Ovary (tissue), 3 donors: ENCODE data around the gene RCL1.

Experiments
- POLR2A ChIP-seq: fragments of 450-650 bp; IDR thresholded peaks from one replicate; pipeline ENCODE4 v1.6.1; 2017; ENCODE audit warnings: antibody characterized with exemption, mild to moderate bottlenecking, moderate library complexity
- TF ChIP-seq, protein P1 (sequence below), 3 donors: fragments of 450-650 bp in 2 of 3; fragments of 200-600 bp in 1 of 3; IDR thresholded peaks; one replicate each; pipeline versions ENCODE4 v1.5.1 to v1.8.0; 2016 to 2022; ENCODE audit warnings: antibody characterized with exemption in 3 of 3, mild to moderate bottlenecking in 1 of 3
- donor health status: DM: no; HTN: no; CAD: no.

DNA sequence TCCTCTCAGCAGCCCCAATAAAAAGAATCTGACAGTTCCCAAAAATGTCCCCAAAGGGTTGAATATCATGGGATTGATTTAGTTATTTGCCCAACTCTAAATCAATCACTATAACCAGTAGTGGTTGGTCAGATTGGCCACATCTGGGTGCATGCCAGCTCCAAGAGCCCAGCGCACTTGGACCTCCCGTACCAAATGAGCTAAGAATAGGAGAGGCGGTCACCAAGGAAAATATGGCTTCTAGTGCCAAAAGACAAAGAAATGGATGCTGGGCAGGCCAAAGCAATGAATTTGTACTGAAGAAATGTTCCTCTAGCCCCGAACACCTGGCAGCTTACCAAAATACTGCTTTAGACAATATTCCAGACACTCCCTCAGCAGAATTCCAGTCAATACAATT, 80.3 kb downstream of the RCL1 start:
- TF ChIP-seq, protein P1, sequence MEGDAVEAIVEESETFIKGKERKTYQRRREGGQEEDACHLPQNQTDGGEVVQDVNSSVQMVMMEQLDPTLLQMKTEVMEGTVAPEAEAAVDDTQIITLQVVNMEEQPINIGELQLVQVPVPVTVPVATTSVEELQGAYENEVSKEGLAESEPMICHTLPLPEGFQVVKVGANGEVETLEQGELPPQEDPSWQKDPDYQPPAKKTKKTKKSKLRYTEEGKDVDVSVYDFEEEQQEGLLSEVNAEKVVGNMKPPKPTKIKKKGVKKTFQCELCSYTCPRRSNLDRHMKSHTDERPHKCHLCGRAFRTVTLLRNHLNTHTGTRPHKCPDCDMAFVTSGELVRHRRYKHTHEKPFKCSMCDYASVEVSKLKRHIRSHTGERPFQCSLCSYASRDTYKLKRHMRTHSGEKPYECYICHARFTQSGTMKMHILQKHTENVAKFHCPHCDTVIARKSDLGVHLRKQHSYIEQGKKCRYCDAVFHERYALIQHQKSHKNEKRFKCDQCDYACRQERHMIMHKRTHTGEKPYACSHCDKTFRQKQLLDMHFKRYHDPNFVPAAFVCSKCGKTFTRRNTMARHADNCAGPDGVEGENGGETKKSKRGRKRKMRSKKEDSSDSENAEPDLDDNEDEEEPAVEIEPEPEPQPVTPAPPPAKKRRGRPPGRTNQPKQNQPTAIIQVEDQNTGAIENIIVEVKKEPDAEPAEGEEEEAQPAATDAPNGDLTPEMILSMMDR (IDR thresholded peaks at IDR 0.05), result no peak
- TF ChIP-seq POLR2A, result no peak
